K562 (cell line): ENCODE results near the gene ERGIC3. TPM values are rescaled to one million over a fixed set of nuclear protein-coding genes. Genes with fewer than 3 reads are reported as not detected.

Source experiments
- BRD4 ChIP-seq: fragments of 200-600 bp; sonication (generic); IDR thresholded peaks from 2 replicates; pipeline ENCODE4 v1.6.1; 2017; ENCODE audit warnings: inconsistent platforms
- CSDE1 ChIP-seq, 2 experiments: fragments of 450-650 bp; IDR thresholded peaks; 2 replicates each; pipeline ENCODE4 v1.6.1; 2016; ENCODE audit warnings: mild to moderate bottlenecking in 1 of 2
- DIDO1 ChIP-seq: fragments of 450-650 bp; IDR thresholded peaks from 2 replicates; pipeline ENCODE4 v1.6.1; 2016; ENCODE audit warnings: low read depth, missing biosample characterization, missing genetic modification characterization
- E2F8 ChIP-seq: fragments of 450-650 bp; IDR thresholded peaks from 2 replicates; pipeline ENCODE4 v1.7.1; 2018; ENCODE audit warnings: mild to moderate bottlenecking, low read depth; ENCODE audit not compliant: partially characterized antibody
- ELK3 ChIP-seq: fragments of 450-650 bp; formaldehyde crosslinking; IDR thresholded peaks from 2 replicates; pipeline ENCODE4 v1.4.0; 2020; ENCODE audit warnings: mild to moderate bottlenecking
- FOXK1 ChIP-seq: sonication (generic); formaldehyde crosslinking; IDR thresholded peaks from 2 replicates; pipeline ENCODE4 v1.8.0; 2022; ENCODE audit warnings: missing genetic modification reagents, mild to moderate bottlenecking, borderline replicate concordance
- FOXP4 ChIP-seq: sonication (generic); formaldehyde crosslinking; IDR thresholded peaks from 2 replicates; pipeline ENCODE4 v1.8.0; 2022; ENCODE audit warnings: mild to moderate bottlenecking, missing genetic modification reagents, borderline replicate concordance
- HEY1 ChIP-seq: fragments of 250-450 bp; sonication (Bioruptor Pico); IDR thresholded peaks from 2 replicates; pipeline ENCODE4 v1.5.0; 2020; ENCODE audit warnings: mild to moderate bottlenecking, moderate library complexity, borderline replicate concordance
- HNRNPH1 ChIP-seq: fragments of 200-400 bp; formaldehyde crosslinking; optimal IDR thresholded peaks from 2 replicates; pipeline ENCODE3; 2017; ENCODE audit warnings: low read depth, mild to moderate bottlenecking, low read length, moderate library complexity
- ILK ChIP-seq: fragments of 450-650 bp; IDR thresholded peaks from 2 replicates; pipeline ENCODE4 v1.6.1; 2016; ENCODE audit warnings: missing genetic modification characterization, low read depth, mild to moderate bottlenecking, missing compliant biosample characterization, moderate library complexity, borderline replicate concordance
- MAFK ChIP-seq: IDR thresholded peaks from 2 replicates; pipeline ENCODE4 v1.6.1; 2011; ENCODE audit warnings: low read length, improper control_type of control experiment
- MCM5 ChIP-seq: fragments of 450-650 bp; IDR thresholded peaks from 2 replicates; pipeline ENCODE4 v1.6.1; 2016; ENCODE audit warnings: low read depth
- POLR2AphosphoS5 ChIP-seq: IDR thresholded peaks from 2 replicates; pipeline ENCODE4 v1.6.1; 2011; ENCODE audit warnings: mild to moderate bottlenecking, low read depth, low read length, moderate library complexity; ENCODE audit not compliant: control insufficient read depth, insufficient read depth
- SMAD2 ChIP-seq: fragments of 150-350 bp; IDR thresholded peaks from 2 replicates; pipeline ENCODE4 v1.6.1; 2014; ENCODE audit warnings: low read depth, mild to moderate bottlenecking, low read length
- TAF15 ChIP-seq: fragments of 200-400 bp; formaldehyde crosslinking; IDR thresholded peaks from 2 replicates; pipeline ENCODE4 v1.6.1; 2017; ENCODE audit warnings: mild to moderate bottlenecking, low read depth, low read length, moderate library complexity
- TBL1XR1 ChIP-seq, 2 experiments: IDR thresholded peaks; 2 replicates each; pipeline ENCODE4 v1.6.1; 2012; ENCODE audit warnings: improper control_type of control experiment in 2 of 2, low read length in 2 of 2, mild to moderate bottlenecking in 1 of 2
- WHSC1 ChIP-seq: IDR thresholded peaks from one replicate; pipeline ENCODE4 v1.6.1; 2012; ENCODE audit warnings: low read length, control low read depth, inconsistent platforms
- ZFP1 ChIP-seq: fragments of 450-650 bp; formaldehyde crosslinking; IDR thresholded peaks from 2 replicates; pipeline ENCODE4 v1.4.0; 2020; ENCODE audit warnings: mild to moderate bottlenecking, mixed read lengths
- ZNF124 ChIP-seq: sonication (generic); formaldehyde crosslinking; IDR thresholded peaks from 2 replicates; pipeline ENCODE4 v1.8.1; 2022; ENCODE audit warnings: missing genetic modification reagents
- ZNF217 ChIP-seq: sonication (generic); formaldehyde crosslinking; IDR thresholded peaks from 2 replicates; pipeline ENCODE4 v1.8.0; 2022; ENCODE audit warnings: mild to moderate bottlenecking, missing genetic modification reagents
- ZNF274 ChIP-seq: IDR thresholded peaks from 2 replicates; pipeline ENCODE4 v1.6.1; 2011; ENCODE audit warnings: low read depth, mild to moderate bottlenecking, low read length, moderate library complexity, borderline replicate concordance
- ZNF316 ChIP-seq: fragments of 450-650 bp; IDR thresholded peaks from 2 replicates; pipeline ENCODE4 v1.6.1; 2016
- ZNF354B ChIP-seq: fragments of 250-450 bp; sonication (Bioruptor Pico); IDR thresholded peaks from 2 replicates; pipeline ENCODE4 v1.4.0; 2020
- ZNF583 ChIP-seq: fragments of 250-450 bp; sonication (Bioruptor Pico); IDR thresholded peaks from 2 replicates; pipeline ENCODE4 v1.4.0; 2020
- polyA plus RNA-seq, 8 experiments: library from polyadenylated mRNA; depleted of rRNA in 4 of 8; stranded (reverse) in 5 of 8; unstranded in 3 of 8; fragments of >200 nt; fragmentation: Nextera tagmentation in 2 of 8; fragmentation: Illumina TruSeq in 1 of 8; extraction: Ambion mirVana in 2 of 8; extraction: Trizol in 1 of 8; gene quantifications; 2 replicates each; pipeline versions ENCODE4 v1.2.1 to v1.2.3, GENCODE V29; 2011 to 2014; ENCODE audit warnings: inconsistent platforms in 1 of 8, missing spikeins in 1 of 8
- total RNA-seq, 7 experiments: library from RNA; depleted of rRNA in 6 of 7; stranded (reverse); fragments of >200 nt in 6 of 7; fragmentation: Illumina TruSeq in 2 of 7; extraction: Trizol in 2 of 7; gene quantifications; 2 replicates each; pipeline versions ENCODE4 v1.2.1 to v1.2.3, GENCODE V29; 2011 to 2021; ENCODE audit warnings: low replicate concordance in 1 of 7

Gene ERGIC3
- total and polyA plus RNA-seq, 9 of the 15 experiments (the other 6 are each of a cell fraction or from before 2014, with no cell fraction given) = 121 to 278 (median 184) TPM

- no peak for TF ChIP-seq ZNF217 (CRISPR knock-in tag)
- 0 out of 2 replicates have a peak, but pooled peaks have one; percentile 34 for TF ChIP-seq FOXK1 (CRISPR knock-in tag)
- TF ChIP-seq FOXP4 (CRISPR knock-in tag) = no peak
- TF ChIP-seq HEY1 (CRISPR knock-in tag) = no peak
- no peak for TF ChIP-seq MCM5
- no peak; the same call in 1 of the 2 replicates for TF ChIP-seq DIDO1 (tag)
- peak; percentile 47; the same call in 1 of the 2 replicates for TF ChIP-seq POLR2AphosphoS5
- TF ChIP-seq ILK (tag) = no peak
- TF ChIP-seq TAF15 = no peak
- no peak for TF ChIP-seq CSDE1 (IDR thresholded peaks at IDR 0.05)
- TF ChIP-seq WHSC1 = no peak
- TF ChIP-seq ELK3 (CRISPR knock-in tag) = no peak
- peak; percentile 50; the same call in 1 of the 2 replicates for TF ChIP-seq ZNF583 (CRISPR knock-in tag)
- TF ChIP-seq ZFP1 (CRISPR knock-in tag) = no peak
- TF ChIP-seq TBL1XR1 (IDR thresholded peaks at IDR 0.05; ENCODE audit: low read length in 2 of 2) = peak in 1 of 2 experiments; percentile 22; a peak in 1 of 4 replicates
- TF ChIP-seq ZNF354B = no peak
- TF ChIP-seq SMAD2 = no peak
- TF ChIP-seq ZNF274 = no peak
- no peak for TF ChIP-seq HNRNPH1
- no peak for TF ChIP-seq ZNF124 (CRISPR knock-in tag)
- TF ChIP-seq ZNF316 = no peak
- TF ChIP-seq MAFK = no peak
- TF ChIP-seq E2F8 = no peak
- TF ChIP-seq BRD4 = no peak
Measured at GRCh38 chr20:35541783-35542662, at the start of gene ERGIC3 (continued).
